Endothelial cell (in vitro differentiated cells): Measurements from ENCODE around the gene OR14A16. TPM values are rescaled to one million over a fixed set of nuclear protein-coding genes. Genes with fewer than 3 reads are reported as not detected.

Experiments
- DNase-seq: peaks from one replicate; pipeline ENCODE4 v3.0.0; 2021; ENCODE audit warnings: low spot score
- H3K27ac Mint-ChIP-seq: one replicate; pipeline ENCODE4 v1.8.0; 2021; ENCODE audit warnings: mixed read lengths, inconsistent platforms; ENCODE audit not compliant: unreplicated experiment
- H3K27me3 Mint-ChIP-seq: one replicate; pipeline ENCODE4 v1.8.0; 2021; ENCODE audit warnings: mild to moderate bottlenecking, moderate library complexity, mixed read lengths, inconsistent platforms; ENCODE audit not compliant: unreplicated experiment
- H3K36me3 Mint-ChIP-seq: one replicate; pipeline ENCODE4 v1.8.0; 2021; ENCODE audit warnings: mild to moderate bottlenecking, low read depth, mixed read lengths, inconsistent platforms; ENCODE audit not compliant: unreplicated experiment
- H3K4me1 Mint-ChIP-seq: one replicate; pipeline ENCODE4 v1.8.0; 2021; ENCODE audit warnings: mild to moderate bottlenecking, mixed read lengths, inconsistent platforms; ENCODE audit not compliant: unreplicated experiment
- H3K4me3 Mint-ChIP-seq: one replicate; pipeline ENCODE4 v1.8.0; 2021; ENCODE audit warnings: mild to moderate bottlenecking, mixed read lengths, inconsistent platforms; ENCODE audit not compliant: unreplicated experiment
- H3K9me3 Mint-ChIP-seq: one replicate; pipeline ENCODE4 v1.8.0; 2021; ENCODE audit warnings: mixed read lengths, inconsistent platforms; ENCODE audit not compliant: unreplicated experiment
- CTCF ChIP-seq: fragments of 200-600 bp; sonication (generic); IDR thresholded peaks from one replicate; pipeline ENCODE4 v1.5.0; 2021; ENCODE audit warnings: antibody characterized with exemption; ENCODE audit not compliant: unreplicated experiment
- total RNA-seq: library from RNA; stranded (reverse); fragmentation: NEBNext Ultra II Directional; extraction: Animal tissue kit (Norgen Biotek cat#: 25700); gene quantifications from one replicate; pipeline ENCODE4 v1.2.1, GENCODE V29; 2021; ENCODE audit not compliant: unreplicated experiment

OR14A16 gene
- total RNA-seq, 1 donor from 2014 or later = not detected

- Mint-ChIP-seq H3K27me3 (peaks cover 6% of the 10 kb centered on the region), H3K9me3 (peaks cover 13% of the 10 kb centered on the region), H3K4me1 (no peaks in the 10 kb centered on the region), H3K36me3 (no peaks in the 10 kb centered on the region), H3K4me3 (no peak overlapping the region), H3K27ac (no peak overlapping the region)
- no peak for DNase-seq
- no peak for TF ChIP-seq CTCF
Measured at GRCh38 chr1:247840818-247841217, 16.9 kb upstream of the OR14A16 start.

GRCh38 chr1:247833601-247834000, 9.7 kb upstream of the OR14A16 start:
- peaks cover 1% of the 10 kb centered on the region for H3K27me3 Mint-ChIP-seq

GRCh38 chr1:247829656-247830055, 5.7 kb upstream of the OR14A16 start:
- H3K9me3 Mint-ChIP-seq = peaks cover 12% of the 10 kb centered on the region

More at GRCh38 chr1:247833601-247834000, 9.7 kb upstream of the OR14A16 start:
- H3K27ac Mint-ChIP-seq = no peak overlapping the region
- H3K4me3 Mint-ChIP-seq = no peak overlapping the region
- no peak for DNase-seq
- H3K9me3 Mint-ChIP-seq = peaks cover 13% of the 10 kb centered on the region
- H3K36me3 Mint-ChIP-seq = no peaks in the 10 kb centered on the region
- no peak for TF ChIP-seq CTCF
- H3K4me1 Mint-ChIP-seq = no peaks in the 10 kb centered on the region

GRCh38 chr1:247825362-247825761, 1.4 kb upstream of the OR14A16 start:
- Mint-ChIP-seq H3K4me3 (no peak overlapping the region), H3K4me1 (no peaks in the 10 kb centered on the region), H3K36me3 (no peaks in the 10 kb centered on the region), H3K27ac (no peak overlapping the region), H3K9me3 (peaks cover 15% of the 10 kb centered on the region), H3K27me3 (peaks cover 2% of the 10 kb centered on the region)
- DNase-seq = no peak
- no peak for TF ChIP-seq CTCF

More at GRCh38 chr1:247829656-247830055, 5.7 kb upstream of the OR14A16 start:
- Mint-ChIP-seq H3K27me3 (peaks cover 3% of the 10 kb centered on the region), H3K27ac (no peak overlapping the region), H3K4me1 (no peaks in the 10 kb centered on the region), H3K36me3 (no peaks in the 10 kb centered on the region), H3K4me3 (no peak overlapping the region)
- no peak for TF ChIP-seq CTCF
- DNase-seq = no peak

GRCh38 chr1:247822060-247822459, 1.9 kb downstream of the OR14A16 start:
- no peak overlapping the region for H3K27ac Mint-ChIP-seq
- no peak for DNase-seq
- H3K4me3 Mint-ChIP-seq = no peak overlapping the region
- H3K27me3 Mint-ChIP-seq = no peaks in the 10 kb centered on the region
- H3K4me1 Mint-ChIP-seq = no peaks in the 10 kb centered on the region
- peaks cover 5% of the 10 kb centered on the region for H3K9me3 Mint-ChIP-seq
- no peak for TF ChIP-seq CTCF
- no peaks in the 10 kb centered on the region for H3K36me3 Mint-ChIP-seq
